BLaER1 (cell line): ENCODE results near the gene DDX31.

ENCODE experiments used
- H3K27ac ChIP-seq: shearing (Covaris generic); formaldehyde crosslinking; 2 replicates; pipeline ENCODE4 v1.8.1; 2022
- H3K27me3 ChIP-seq: shearing (Covaris generic); formaldehyde crosslinking; 2 replicates; pipeline ENCODE4 v1.8.1; 2022
- H3K36me3 ChIP-seq: shearing (Covaris generic); formaldehyde crosslinking; 2 replicates; pipeline ENCODE4 v1.8.1; 2022
- H3K4me1 ChIP-seq: shearing (Covaris generic); formaldehyde crosslinking; 2 replicates; pipeline ENCODE4 v1.8.1; 2022
- H3K4me2 ChIP-seq: shearing (Covaris generic); formaldehyde crosslinking; 2 replicates; pipeline ENCODE4 v1.8.1; 2022
- H3K4me3 ChIP-seq: shearing (Covaris generic); formaldehyde crosslinking; 2 replicates; pipeline ENCODE4 v1.8.1; 2022
- H3K9ac ChIP-seq: shearing (Covaris generic); formaldehyde crosslinking; 2 replicates; pipeline ENCODE4 v1.8.1; 2022
- H3K9me3 ChIP-seq: shearing (Covaris generic); formaldehyde crosslinking; 2 replicates; pipeline ENCODE4 v1.8.1; 2022
- H4K20me1 ChIP-seq: shearing (Covaris generic); formaldehyde crosslinking; 2 replicates; pipeline ENCODE4 v1.8.1; 2022
- Cebpa-rat ChIP-seq: shearing (Covaris generic); IDR thresholded peaks from 2 replicates; pipeline ENCODE4 v1.8.1; 2022

DDX31 gene

GRCh38 chr9:132656299-132656698, 13.5 kb downstream of the DDX31 start:
- H3K36me3 ChIP-seq, result peaks cover 88% of the 10 kb centered on the region

GRCh38 chr9:132651259-132651658, 18.5 kb downstream of the DDX31 start:
- peaks cover 88% of the 10 kb centered on the region for H3K36me3 ChIP-seq
- no peaks in the 10 kb centered on the region for H3K4me1 ChIP-seq
- H3K9ac ChIP-seq, result no peak overlapping the region
- H4K20me1 ChIP-seq, result peaks cover 31% of the 10 kb centered on the region
- no peak overlapping the region for H3K27ac ChIP-seq
- H3K9me3 ChIP-seq, result no peaks in the 10 kb centered on the region
- no peak for TF ChIP-seq Cebpa-rat
- no peak overlapping the region for H3K4me2 ChIP-seq
- no peak overlapping the region for H3K4me3 ChIP-seq
- H3K27me3 ChIP-seq, result no peaks in the 10 kb centered on the region

More at GRCh38 chr9:132656299-132656698, 13.5 kb downstream of the DDX31 start:
- H3K4me1 ChIP-seq, result no peaks in the 10 kb centered on the region
- H3K4me3 ChIP-seq, result no peak overlapping the region
- no peak overlapping the region for H3K27ac ChIP-seq
- peaks cover 70% of the 10 kb centered on the region for H4K20me1 ChIP-seq
- H3K9ac ChIP-seq, result no peak overlapping the region
- no peaks in the 10 kb centered on the region for H3K9me3 ChIP-seq
- TF ChIP-seq Cebpa-rat, result no peak
- no peak overlapping the region for H3K4me2 ChIP-seq
- no peaks in the 10 kb centered on the region for H3K27me3 ChIP-seq

- Histone ChIP-seq H3K4me1 (no peaks in the 10 kb centered on the region), H3K9me3 (no peaks in the 10 kb centered on the region), H3K27ac (no peak overlapping the region), H3K4me2 (no peak overlapping the region), H4K20me1 (peaks cover 22% of the 10 kb centered on the region), H3K36me3 (peaks cover 91% of the 10 kb centered on the region), H3K9ac (no peak overlapping the region), H3K4me3 (no peak overlapping the region), H3K27me3 (no peaks in the 10 kb centered on the region)
- no peak for TF ChIP-seq Cebpa-rat
Measured at GRCh38 chr9:132648685-132649084, 21.1 kb downstream of the DDX31 start.

- no peak overlapping the region for H3K27ac ChIP-seq
- peaks cover 95% of the 10 kb centered on the region for H3K36me3 ChIP-seq
- no peak for TF ChIP-seq Cebpa-rat
- no peaks in the 10 kb centered on the region for H3K4me1 ChIP-seq
- H3K4me2 ChIP-seq, result no peak overlapping the region
- no peaks in the 10 kb centered on the region for H3K9me3 ChIP-seq
- H4K20me1 ChIP-seq, result peaks cover 25% of the 10 kb centered on the region
- no peak overlapping the region for H3K4me3 ChIP-seq
- no peak overlapping the region for H3K9ac ChIP-seq
- H3K27me3 ChIP-seq, result no peaks in the 10 kb centered on the region
Measured at GRCh38 chr9:132648283-132648682, 21.5 kb downstream of the DDX31 start.

GRCh38 chr9:132647806-132648205, 22.0 kb downstream of the DDX31 start:
- Histone ChIP-seq H3K4me1 (no peaks in the 10 kb centered on the region), H3K27ac (no peak overlapping the region), H3K36me3 (peaks cover 100% of the 10 kb centered on the region), H4K20me1 (peaks cover 30% of the 10 kb centered on the region), H3K9me3 (no peaks in the 10 kb centered on the region), H3K9ac (no peak overlapping the region), H3K4me2 (no peak overlapping the region), H3K27me3 (no peaks in the 10 kb centered on the region), H3K4me3 (no peak overlapping the region)
- no peak for TF ChIP-seq Cebpa-rat

GRCh38 chr9:132647355-132647754, 22.4 kb downstream of the DDX31 start:
- H3K36me3 ChIP-seq, result peaks cover 100% of the 10 kb centered on the region
- TF ChIP-seq Cebpa-rat, result no peak
- no peak overlapping the region for H3K27ac ChIP-seq
- H3K9ac ChIP-seq, result no peak overlapping the region
- H3K9me3 ChIP-seq, result no peaks in the 10 kb centered on the region
- peaks cover 30% of the 10 kb centered on the region for H4K20me1 ChIP-seq
- H3K27me3 ChIP-seq, result no peaks in the 10 kb centered on the region
- H3K4me2 ChIP-seq, result no peak overlapping the region
- H3K4me3 ChIP-seq, result no peak overlapping the region
- H3K4me1 ChIP-seq, result no peaks in the 10 kb centered on the region

GRCh38 chr9:132646726-132647125, 23.1 kb downstream of the DDX31 start:
- Histone ChIP-seq H3K4me2 (no peak overlapping the region), H3K27ac (no peak overlapping the region), H3K9me3 (no peaks in the 10 kb centered on the region), H3K4me1 (no peaks in the 10 kb centered on the region), H4K20me1 (peaks cover 31% of the 10 kb centered on the region), H3K36me3 (peaks cover 100% of the 10 kb centered on the region), H3K27me3 (no peaks in the 10 kb centered on the region), H3K9ac (no peak overlapping the region), H3K4me3 (no peak overlapping the region)
- no peak for TF ChIP-seq Cebpa-rat

- Histone ChIP-seq H3K27me3 (no peaks in the 10 kb centered on the region), H3K9me3 (no peaks in the 10 kb centered on the region), H3K4me2 (no peak overlapping the region), H3K4me1 (no peaks in the 10 kb centered on the region), H3K36me3 (peaks cover 100% of the 10 kb centered on the region), H3K27ac (no peak overlapping the region), H3K4me3 (no peak overlapping the region), H3K9ac (no peak overlapping the region), H4K20me1 (peaks cover 28% of the 10 kb centered on the region)
- TF ChIP-seq Cebpa-rat, result no peak
Measured at GRCh38 chr9:132645711-132646110, 24.1 kb downstream of the DDX31 start.

- Histone ChIP-seq H3K9ac (no peak overlapping the region), H3K27ac (no peak overlapping the region), H3K4me1 (no peaks in the 10 kb centered on the region), H3K27me3 (no peaks in the 10 kb centered on the region), H3K9me3 (no peaks in the 10 kb centered on the region), H4K20me1 (peaks cover 28% of the 10 kb centered on the region), H3K4me3 (no peak overlapping the region), H3K4me2 (no peak overlapping the region), H3K36me3 (peaks cover 100% of the 10 kb centered on the region)
- no peak for TF ChIP-seq Cebpa-rat
Measured at GRCh38 chr9:132645306-132645705, 24.5 kb downstream of the DDX31 start.

- Histone ChIP-seq H3K4me1 (no peaks in the 10 kb centered on the region), H3K36me3 (peaks cover 100% of the 10 kb centered on the region), H3K4me2 (no peak overlapping the region), H3K27me3 (no peaks in the 10 kb centered on the region), H3K9me3 (no peaks in the 10 kb centered on the region), H3K27ac (no peak overlapping the region), H4K20me1 (peaks cover 28% of the 10 kb centered on the region), H3K9ac (no peak overlapping the region), H3K4me3 (no peak overlapping the region)
- no peak for TF ChIP-seq Cebpa-rat
Measured at GRCh38 chr9:132644251-132644650, 25.5 kb downstream of the DDX31 start.

- Histone ChIP-seq H3K36me3 (peaks cover 100% of the 10 kb centered on the region), H3K27me3 (no peaks in the 10 kb centered on the region), H3K27ac (no peak overlapping the region), H3K9me3 (no peaks in the 10 kb centered on the region), H3K4me1 (no peaks in the 10 kb centered on the region), H3K9ac (no peak overlapping the region), H4K20me1 (peaks cover 39% of the 10 kb centered on the region), H3K4me3 (no peak overlapping the region), H3K4me2 (no peak overlapping the region)
- no peak for TF ChIP-seq Cebpa-rat
Measured at GRCh38 chr9:132641216-132641615, 28.6 kb downstream of the DDX31 start.
